IMR-90 (cell line): Measurements from ENCODE around the gene ATP5MK.

ENCODE experiments used
- BHLHE40 ChIP-seq: fragments of 150-350 bp; IDR thresholded peaks from 2 replicates; pipeline ENCODE4 v1.6.1; 2016; ENCODE audit warnings: mild to moderate bottlenecking, low read depth, low read length
- CTCF ChIP-seq: conservative IDR thresholded peaks from 2 replicates; pipeline ENCODE4 v1.5.1; 2012; ENCODE audit warnings: mild to moderate bottlenecking, low read depth, low read length, improper control_type of control experiment
- ELK1 ChIP-seq: fragments of 150-350 bp; IDR thresholded peaks from 2 replicates; pipeline ENCODE4 v1.6.1; 2016; ENCODE audit warnings: low read depth, mild to moderate bottlenecking, low read length, moderate library complexity, borderline replicate concordance
- FOS ChIP-seq: fragments of 150-350 bp; IDR thresholded peaks from 2 replicates; pipeline ENCODE4 v1.6.1; 2016; ENCODE audit warnings: low read depth, low read length
- MAZ ChIP-seq: IDR thresholded peaks from 2 replicates; pipeline ENCODE4 v1.6.1; 2012; ENCODE audit warnings: low read depth, mild to moderate bottlenecking, low read length, improper control_type of control experiment, moderate library complexity, borderline replicate concordance
- NFE2L2 ChIP-seq: fragments of 150-350 bp; IDR thresholded peaks from 2 replicates; pipeline ENCODE4 v1.6.1; 2016; ENCODE audit warnings: low read depth, mild to moderate bottlenecking, low read length
- POLR2A ChIP-seq: IDR thresholded peaks from 2 replicates; pipeline ENCODE4 v1.6.1; 2012; ENCODE audit warnings: mild to moderate bottlenecking, low read depth, low read length
- RCOR1 ChIP-seq: IDR thresholded peaks from 2 replicates; pipeline ENCODE4 v1.6.1; 2012; ENCODE audit warnings: mild to moderate bottlenecking, low read length, improper control_type of control experiment; ENCODE audit not compliant: insufficient replicate concordance
- RFX5 ChIP-seq: IDR thresholded peaks from 2 replicates; pipeline ENCODE4 v1.8.0; 2012; ENCODE audit warnings: low read depth, mild to moderate bottlenecking, low read length, moderate library complexity
- USF2 ChIP-seq: fragments of 150-350 bp; IDR thresholded peaks from 2 replicates; pipeline ENCODE4 v1.6.1; 2017; ENCODE audit warnings: mild to moderate bottlenecking, antibody characterized with exemption, low read length, low read depth

GRCh38 chr10:103433858-103434257, 37.6 kb upstream of the ATP5MK start:
- TF ChIP-seq CTCF (no peak), POLR2A (no peak), ELK1 (no peak), USF2 (no peak), NFE2L2 (no peak), RFX5 (no peak), RCOR1 (no peak), FOS (no peak), BHLHE40 (no peak), MAZ (no peak)
